Loucy (cell line): ENCODE measurements around the gene CHCHD6.

Experiments
- H2AFZ ChIP-seq: fragments of 200-600 bp; sonication (generic); 2 replicates; pipeline ENCODE4 v1.6.0; 2016; ENCODE audit warnings: antibody characterized with exemption, mild to moderate bottlenecking, low read length, moderate library complexity
- H3F3A ChIP-seq: fragments of 200-600 bp; 2 replicates; pipeline ENCODE4 v1.6.0; 2016; ENCODE audit warnings: antibody characterized with exemption, low read depth, mild to moderate bottlenecking
- H3K27me3 ChIP-seq: fragments of 200-600 bp; sonication (generic); 2 replicates; pipeline ENCODE4 v1.6.1; 2014; ENCODE audit warnings: low read length, mild to moderate bottlenecking; ENCODE audit not compliant: insufficient read depth, poor library complexity, severe bottlenecking
- H3K36me3 ChIP-seq: fragments of 200-600 bp; sonication (generic); 2 replicates; pipeline ENCODE4 v1.6.1; 2016; ENCODE audit warnings: low read length; ENCODE audit not compliant: insufficient read depth
- H3K4me1 ChIP-seq: fragments of 200-600 bp; sonication (generic); 2 replicates; pipeline ENCODE4 v1.5.1; 2014; ENCODE audit warnings: low read length, mild to moderate bottlenecking; ENCODE audit not compliant: insufficient read depth, poor library complexity, severe bottlenecking
- H3K4me2 ChIP-seq: fragments of 200-600 bp; sonication (generic); 2 replicates; pipeline ENCODE4 v1.6.0; 2014; ENCODE audit warnings: antibody characterized with exemption, low read length, low read depth, mild to moderate bottlenecking; ENCODE audit not compliant: poor library complexity, severe bottlenecking
- H3K4me3 ChIP-seq: fragments of 200-600 bp; sonication (generic); 2 replicates; pipeline ENCODE4 v1.5.1; 2014; ENCODE audit warnings: low read length, mild to moderate bottlenecking, mixed read lengths; ENCODE audit not compliant: poor library complexity, severe bottlenecking
- H3K79me2 ChIP-seq: fragments of 200-600 bp; sonication (generic); 2 replicates; pipeline ENCODE4 v1.6.1; 2014; ENCODE audit warnings: low read length; ENCODE audit not compliant: insufficient read depth
- H3K9ac ChIP-seq: fragments of 200-600 bp; sonication (generic); 2 replicates; pipeline ENCODE4 v1.6.0; 2014; ENCODE audit warnings: mild to moderate bottlenecking, low read depth, low read length, moderate library complexity; ENCODE audit not compliant: poor library complexity, severe bottlenecking
- H3K9me2 ChIP-seq: fragments of 200-600 bp; sonication (generic); replicated peaks from 2 replicates; pipeline ENCODE4 v1.6.1; 2016; ENCODE audit warnings: low read depth, low read length, mixed read lengths
- H3K9me3 ChIP-seq: fragments of 200-600 bp; sonication (generic); 2 replicates; pipeline ENCODE4 v1.6.1; 2014; ENCODE audit warnings: mild to moderate bottlenecking, antibody characterized with exemption, low read length, low read depth; ENCODE audit not compliant: insufficient read depth
- H4K20me1 ChIP-seq: fragments of 200-600 bp; sonication (generic); 2 replicates; pipeline ENCODE4 v1.6.0; 2014; ENCODE audit warnings: antibody characterized with exemption, low read length, mild to moderate bottlenecking; ENCODE audit not compliant: insufficient read depth, poor library complexity, severe bottlenecking
- CTCF ChIP-seq: fragments of 200-600 bp; sonication (generic); conservative IDR thresholded peaks from 2 replicates; pipeline ENCODE4 v1.5.1; 2014; ENCODE audit warnings: mild to moderate bottlenecking, antibody characterized with exemption, low read length
- EZH2phosphoT487 ChIP-seq: fragments of 200-600 bp; IDR thresholded peaks from 2 replicates; pipeline ENCODE4 v1.6.1; 2018; ENCODE audit warnings: antibody characterized with exemption, mild to moderate bottlenecking, moderate library complexity, borderline replicate concordance

The CHCHD6 gene

GRCh38 chr3:126848991-126849390 is 145.0 kb downstream of the CHCHD6 start:
- TF ChIP-seq EZH2phosphoT487 (no peak), CTCF (no peak)
- Histone ChIP-seq H3K79me2 (no peaks in the 10 kb centered on the region), H3K27me3 (no peaks in the 10 kb centered on the region), H2AFZ (no peak overlapping the region), H3K9me3 (no peaks in the 10 kb centered on the region), H3K9me2 (no peaks in the 10 kb centered on the region), H3K4me3 (no peak overlapping the region), H3K36me3 (no peaks in the 10 kb centered on the region; the same call in 1 of the 2 replicates), H3K9ac (no peak overlapping the region), H3F3A (no peaks in the 10 kb centered on the region), H4K20me1 (no peaks in the 10 kb centered on the region), H3K4me2 (no peak overlapping the region), H3K4me1 (no peaks in the 10 kb centered on the region)

- no peaks in the 10 kb centered on the region for H3F3A ChIP-seq
- no peak overlapping the region for H3K9ac ChIP-seq
- no peaks in the 10 kb centered on the region for H3K27me3 ChIP-seq
- H3K4me3 ChIP-seq = no peak overlapping the region
- no peaks in the 10 kb centered on the region for H3K4me1 ChIP-seq
- no peak for TF ChIP-seq CTCF
- TF ChIP-seq EZH2phosphoT487 = no peak
- H4K20me1 ChIP-seq = no peaks in the 10 kb centered on the region
- no peaks in the 10 kb centered on the region for H3K79me2 ChIP-seq
- no peaks in the 10 kb centered on the region for H3K9me2 ChIP-seq
- H2AFZ ChIP-seq = no peak overlapping the region
- no peaks in the 10 kb centered on the region; the same call in 1 of the 2 replicates for H3K36me3 ChIP-seq
- no peak overlapping the region for H3K4me2 ChIP-seq
- H3K9me3 ChIP-seq = no peaks in the 10 kb centered on the region
Observed at GRCh38 chr3:126849768-126850167, 145.7 kb downstream of the CHCHD6 start.

- no peak for TF ChIP-seq EZH2phosphoT487
- TF ChIP-seq CTCF = no peak
- Histone ChIP-seq H3K4me3 (no peak overlapping the region), H2AFZ (no peak overlapping the region), H3K79me2 (no peaks in the 10 kb centered on the region), H3K4me1 (no peaks in the 10 kb centered on the region), H3K9ac (no peak overlapping the region), H3K9me3 (no peaks in the 10 kb centered on the region), H3K27me3 (no peaks in the 10 kb centered on the region), H3K36me3 (no peaks in the 10 kb centered on the region; the same call in 1 of the 2 replicates), H3F3A (no peaks in the 10 kb centered on the region), H4K20me1 (no peaks in the 10 kb centered on the region), H3K4me2 (no peak overlapping the region), H3K9me2 (no peaks in the 10 kb centered on the region)
Observed at GRCh38 chr3:126850370-126851085, 146.5 kb downstream of the CHCHD6 start.
